T-helper 1 cell treated with Interleukin-12 subunit alpha and Interleukin-12 subunit beta and Interleukin-4 antibody, amounts not matched to agents 30 μg/mL and 1 μg/mL, for 36 hours (primary cell): Measurements from ENCODE around the gene CLCC1.
"Not testable (repeated sequence)": the region's sequence is repeated elsewhere in the genome, so short reads cannot be mapped to it uniquely, and the experiment has no call there.

ENCODE experiments used
- H3K27ac Mint-ChIP-seq: one replicate; pipeline ENCODE4 v1.8.0; 2021; ENCODE audit warnings: mild to moderate bottlenecking, mixed read lengths
- H3K27me3 Mint-ChIP-seq: one replicate; pipeline ENCODE4 v1.8.0; 2021; ENCODE audit warnings: low read depth, mixed read lengths
- H3K36me3 Mint-ChIP-seq: one replicate; pipeline ENCODE4 v1.8.0; 2021; ENCODE audit warnings: low read depth, mixed read lengths
- H3K4me1 Mint-ChIP-seq: one replicate; pipeline ENCODE4 v1.8.0; 2021; ENCODE audit warnings: low read depth, mixed read lengths
- H3K4me3 Mint-ChIP-seq: one replicate; pipeline ENCODE4 v1.8.0; 2021; ENCODE audit warnings: mild to moderate bottlenecking, moderate library complexity, mixed read lengths
- H3K9me3 Mint-ChIP-seq: one replicate; pipeline ENCODE4 v1.8.0; 2021; ENCODE audit warnings: mixed read lengths

The CLCC1 gene

DNA sequence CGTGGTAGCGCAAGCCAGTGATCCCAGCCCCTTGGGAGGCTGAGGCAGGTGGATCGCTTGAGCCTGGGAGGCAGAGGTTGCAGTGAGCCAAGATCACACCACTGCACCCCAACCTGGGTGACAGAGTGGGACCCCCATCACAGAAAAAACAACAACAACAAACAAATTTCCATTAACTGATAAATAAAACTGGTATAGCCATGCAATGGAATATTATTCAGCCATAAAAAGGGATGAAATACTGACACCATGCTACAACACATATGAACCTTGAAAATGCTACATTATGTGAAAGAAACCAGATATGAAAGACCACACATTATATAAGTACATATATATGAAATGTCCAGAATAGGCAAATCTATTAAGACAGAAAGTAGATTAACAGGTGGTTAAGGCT lies 12.0 kb downstream of the CLCC1 start:
- no peak overlapping the region for H3K27ac Mint-ChIP-seq
- no peaks in the 10 kb centered on the region for H3K27me3 Mint-ChIP-seq
- peaks cover 13% of the 10 kb centered on the region for H3K4me1 Mint-ChIP-seq
- H3K4me3 Mint-ChIP-seq: no peak overlapping the region
- peaks cover 3% of the 10 kb centered on the region for H3K9me3 Mint-ChIP-seq
- H3K36me3 Mint-ChIP-seq: peaks cover 45% of the 10 kb centered on the region

DNA sequence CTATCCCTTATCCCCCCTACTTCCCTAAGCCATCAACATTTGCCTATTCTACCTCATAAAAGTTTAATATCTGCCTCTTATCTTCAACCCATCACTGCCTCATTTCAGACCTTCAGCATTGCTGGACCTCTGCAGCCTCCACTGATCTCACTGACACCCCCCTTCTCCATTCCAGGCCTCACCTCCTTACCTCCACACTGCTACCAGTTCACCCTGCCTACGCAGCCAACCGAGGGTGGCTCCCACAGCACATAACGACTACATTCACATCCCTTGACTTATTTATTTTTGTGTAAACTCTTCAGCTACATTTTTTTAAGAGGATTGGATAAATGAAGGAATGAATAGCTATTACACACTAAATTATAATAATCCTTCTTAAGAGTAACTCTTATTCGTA lies 14.2 kb downstream of the CLCC1 start:
- H3K9me3 Mint-ChIP-seq: no peaks in the 10 kb centered on the region
- H3K4me3 Mint-ChIP-seq: no peak overlapping the region
- H3K4me1 Mint-ChIP-seq: peaks cover 7% of the 10 kb centered on the region
- H3K36me3 Mint-ChIP-seq: peaks cover 33% of the 10 kb centered on the region
- no peaks in the 10 kb centered on the region for H3K27me3 Mint-ChIP-seq
- H3K27ac Mint-ChIP-seq: no peak overlapping the region

DNA sequence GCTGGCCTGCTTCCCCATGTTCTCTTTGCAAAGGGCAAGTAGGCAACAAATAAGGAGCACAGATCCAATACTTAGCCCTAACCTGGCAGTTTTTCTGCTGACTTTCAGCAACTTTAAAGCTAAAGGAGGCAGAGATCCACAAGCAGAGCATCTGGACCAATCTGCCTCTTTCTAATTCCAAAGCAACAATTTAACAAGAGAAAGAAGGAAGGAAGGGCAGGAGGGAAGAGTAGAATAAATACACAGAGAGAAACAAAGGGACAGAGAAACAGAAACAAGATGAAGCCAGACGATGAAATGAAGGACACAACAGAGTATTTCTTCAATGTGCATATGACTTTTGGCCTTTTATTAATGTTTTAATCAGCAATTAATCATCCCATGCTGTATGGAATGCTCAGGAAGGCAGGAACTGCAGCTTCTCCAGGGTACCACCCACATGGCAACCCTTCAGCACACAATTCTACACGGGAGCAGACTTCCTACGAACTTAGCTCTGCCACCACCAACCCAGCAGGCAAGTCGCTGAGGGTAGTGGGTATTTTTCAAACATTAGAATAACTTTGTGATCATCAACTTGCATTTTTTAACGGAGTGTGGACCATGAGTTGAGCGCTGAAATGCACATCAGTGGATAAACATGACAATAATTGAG lies 15.3 kb downstream of the CLCC1 start:
- no peaks in the 10 kb centered on the region for H3K27me3 Mint-ChIP-seq
- peaks cover 5% of the 10 kb centered on the region for H3K4me1 Mint-ChIP-seq
- H3K36me3 Mint-ChIP-seq: peaks cover 28% of the 10 kb centered on the region
- no peak overlapping the region for H3K4me3 Mint-ChIP-seq
- H3K27ac Mint-ChIP-seq: no peak overlapping the region
- H3K9me3 Mint-ChIP-seq: no peaks in the 10 kb centered on the region

DNA sequence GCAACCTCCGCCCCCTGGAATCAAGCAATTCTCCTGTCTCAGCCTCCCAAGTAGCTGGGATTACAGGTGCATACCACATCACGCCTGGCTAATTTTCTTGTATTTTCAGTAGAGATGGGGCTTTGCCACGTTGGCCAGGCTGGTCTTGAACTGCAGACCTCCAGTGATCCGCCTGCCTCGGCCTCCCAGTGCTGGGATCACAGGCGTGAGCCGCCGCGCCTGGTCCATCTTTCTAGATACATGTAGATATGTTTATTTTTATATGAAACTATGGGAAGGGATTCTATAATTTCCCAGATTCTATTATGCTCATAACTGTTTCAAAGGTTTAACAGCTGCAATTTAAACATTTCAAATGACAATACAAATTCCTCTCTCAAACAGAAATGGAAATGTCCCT lies 27.1 kb downstream of the CLCC1 start:
- Mint-ChIP-seq H3K4me3 (no peak overlapping the region), H3K27me3 (no peaks in the 10 kb centered on the region), H3K27ac (no peak overlapping the region), H3K36me3 (peaks cover 31% of the 10 kb centered on the region), H3K9me3 (no peaks in the 10 kb centered on the region), H3K4me1 (no peaks in the 10 kb centered on the region)

DNA sequence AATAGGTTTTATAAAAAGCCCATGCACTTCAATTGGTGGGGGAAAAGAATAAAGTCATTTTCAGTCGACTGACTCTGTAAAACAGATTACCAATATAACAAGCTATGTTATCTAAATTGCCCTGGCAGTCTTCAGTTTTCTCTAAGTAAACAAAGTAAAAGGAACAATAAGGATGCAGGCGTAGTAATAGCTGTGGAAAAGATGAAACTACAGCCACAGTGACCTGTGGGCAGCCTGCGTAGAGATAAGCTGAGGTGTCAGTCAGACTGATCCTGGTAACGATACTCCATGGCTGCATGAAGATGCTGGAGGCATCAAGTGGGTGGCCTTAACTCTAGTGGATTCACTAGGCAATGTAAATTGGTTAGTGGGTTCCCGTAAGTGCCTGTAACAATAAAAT lies 29.3 kb downstream of the CLCC1 start:
- Mint-ChIP-seq H3K27me3 (no peaks in the 10 kb centered on the region), H3K4me1 (no peaks in the 10 kb centered on the region), H3K27ac (no peak overlapping the region), H3K4me3 (no peak overlapping the region), H3K36me3 (peaks cover 33% of the 10 kb centered on the region), H3K9me3 (no peaks in the 10 kb centered on the region)

DNA sequence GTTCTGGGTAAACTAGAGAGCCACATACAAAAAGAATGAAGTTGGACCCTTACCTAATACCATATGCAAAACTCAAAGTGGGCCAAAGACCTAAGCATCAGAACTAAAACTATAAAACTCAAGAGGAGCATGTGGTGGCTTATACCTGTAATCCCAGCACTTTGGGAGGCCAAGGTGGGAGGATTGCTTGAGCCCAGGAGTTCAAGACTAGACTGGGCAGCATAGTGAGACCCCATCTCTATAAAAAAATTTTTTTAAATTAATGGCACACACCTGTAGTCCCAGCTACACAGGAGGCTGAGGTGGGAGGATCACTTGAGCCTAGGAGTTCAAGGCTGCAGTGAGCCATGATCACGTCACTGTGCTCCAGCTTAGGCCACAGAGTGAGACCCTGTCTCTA lies 35.7 kb downstream of the CLCC1 start:
- H3K27ac Mint-ChIP-seq, H3K27me3 Mint-ChIP-seq, H3K9me3 Mint-ChIP-seq, H3K4me3 Mint-ChIP-seq, H3K4me1 Mint-ChIP-seq: not testable (repeated sequence)
- peaks cover 22% of the 10 kb centered on the region for H3K36me3 Mint-ChIP-seq

DNA sequence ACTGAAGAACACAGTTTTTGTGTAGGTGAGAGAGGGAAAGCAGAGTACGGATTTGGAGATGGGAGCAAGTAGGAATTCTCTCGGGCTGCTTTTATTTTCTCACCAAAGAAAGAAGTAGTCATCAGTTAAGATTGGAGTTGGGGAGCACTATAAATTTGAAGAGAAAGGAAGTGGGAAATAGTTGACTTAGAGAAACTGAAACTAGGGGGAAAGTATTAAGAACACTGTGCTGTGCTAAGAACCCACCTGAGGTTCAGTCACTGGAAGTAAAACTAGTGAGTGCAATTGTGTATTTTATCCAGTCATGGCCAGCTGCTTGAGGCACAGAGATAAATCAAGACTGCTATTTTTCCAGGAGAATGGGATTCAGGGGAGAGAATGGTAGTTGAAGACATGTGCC lies 37.4 kb downstream of the CLCC1 start:
- Mint-ChIP-seq H3K4me3 (no peak overlapping the region), H3K27me3 (no peaks in the 10 kb centered on the region), H3K36me3 (peaks cover 24% of the 10 kb centered on the region), H3K27ac (no peak overlapping the region), H3K4me1 (no peaks in the 10 kb centered on the region), H3K9me3 (no peaks in the 10 kb centered on the region)

DNA sequence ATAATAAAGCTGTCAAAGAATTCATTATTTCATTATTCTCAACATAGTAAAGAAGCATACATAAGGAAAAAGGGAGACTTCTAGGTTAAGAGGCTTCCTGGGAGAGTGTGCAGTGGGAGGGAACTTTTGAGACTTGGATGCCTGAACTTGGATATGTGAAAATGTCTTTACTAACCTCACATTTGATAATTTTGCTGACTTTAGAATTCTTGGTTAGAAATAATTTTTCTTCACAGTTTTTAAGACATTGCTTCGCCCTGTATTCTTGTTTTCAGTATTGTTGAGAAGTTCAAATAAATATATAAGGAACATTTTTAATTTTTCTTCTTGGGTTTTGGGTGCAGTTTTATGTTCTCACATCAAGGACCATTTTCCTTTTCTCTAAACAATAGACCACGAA lies 46.5 kb downstream of the CLCC1 start:
- no peak overlapping the region for H3K27ac Mint-ChIP-seq

More for the DNA sequence above, 46.5 kb downstream of the CLCC1 start:
- Mint-ChIP-seq H3K4me1 (no peaks in the 10 kb centered on the region), H3K9me3 (no peaks in the 10 kb centered on the region), H3K36me3 (peaks cover 17% of the 10 kb centered on the region), H3K27me3 (no peaks in the 10 kb centered on the region), H3K4me3 (no peak overlapping the region)
